HCT116 (cell line): ENCODE measurements around the gene VWC2. TPM values are rescaled to one million over a fixed set of nuclear protein-coding genes. Genes with fewer than 3 reads are reported as not detected.

Experiments
- ATAC-seq: fragments of 200-7000 bp; cut with Tn5 transposase; 2 replicates; pipeline ENCODE4 v1.9.1; 2020; ENCODE audit warnings: mild to moderate bottlenecking, moderate library complexity
- BruUV-seq: library from RNA; stranded (reverse); fragments of 400-500 nt; replicated peaks from 2 replicates; lab custom pipeline; 2021; lab: Mats Ljungman, UMichigan
- CTCF ChIA-PET: fragments of 300-600 bp; sonication (Branson Sonifier 250); formaldehyde crosslinking; loops from one replicate; lab custom pipeline; 2021; ENCODE audit warnings: antibody characterized with exemption; lab: Charles Lee
- POLR2A ChIA-PET: fragments of 300-600, 350-600 bp; sonication (Branson Sonifier 250); formaldehyde crosslinking; loops from one replicate; lab custom pipeline; 2021; ENCODE audit warnings: antibody characterized with exemption; lab: Charles Lee
- RAD21 ChIA-PET, 2 experiments: fragments of 300-600 bp; sonication (Branson Sonifier 250); formaldehyde crosslinking; loops; one replicate each; lab custom pipeline; 2023; ENCODE audit warnings: low total read pairs in 2 of 2; ENCODE audit not compliant: uncharacterized antibody in 2 of 2, unreplicated experiment in 2 of 2, low non-redundant PET in 1 of 2; lab: Charles Lee
- DNase-seq: peaks from one replicate; pipeline ENCODE4 v3.0.0-alpha.2; 2010; ENCODE audit warnings: low read depth, low spot score
- H2AFZ ChIP-seq: fragments of 200-600 bp; shearing (Covaris generic), sonication (generic); 2 replicates; pipeline ENCODE4 v1.6.1; 2017; ENCODE audit warnings: low read depth, mixed run types, mixed read lengths, antibody characterized with exemption, low read length; ENCODE audit not compliant: poor library complexity, severe bottlenecking
- H3K27ac ChIP-seq: 2 replicates; pipeline ENCODE4 v1.5.1; 2012; ENCODE audit warnings: low read depth, low read length
- H3K27me3 ChIP-seq: fragments of 200-600 bp; sonication (generic); 2 replicates; pipeline ENCODE4 v1.6.1; 2016; ENCODE audit warnings: mixed run types, low read length, mixed read lengths; ENCODE audit not compliant: insufficient read depth
- H3K36me3 ChIP-seq, 2 experiments: fragments of 200-500 bp in 1 of 2; fragments of 200-600 bp in 1 of 2; sonication (Bioruptor generic) in 1 of 2; sonication (generic) in 1 of 2; 2 replicates each; pipeline versions ENCODE4 v1.5.1 to v1.6.1; 2014 to 2016; ENCODE audit warnings: low read length in 2 of 2, inconsistent platforms in 1 of 2, mixed read lengths in 1 of 2, mixed run types in 1 of 2; ENCODE audit not compliant: insufficient read depth in 2 of 2, control insufficient read depth in 1 of 2
- H3K4me1 ChIP-seq, 2 experiments: fragments of 200-600 bp in 1 of 2; sonication (generic) in 1 of 2; 2 replicates each; pipeline versions ENCODE4 v1.5.1 to v1.6.1; 2012 to 2017; ENCODE audit warnings: low read length in 2 of 2, inconsistent platforms in 1 of 2, mild to moderate bottlenecking in 1 of 2, mixed read lengths in 1 of 2, mixed run types in 1 of 2, moderate library complexity in 1 of 2; ENCODE audit not compliant: insufficient read depth in 2 of 2, control insufficient read depth in 1 of 2
- H3K4me2 ChIP-seq: fragments of 200-600 bp; sonication (generic); 2 replicates; pipeline ENCODE4 v1.6.1; 2017; ENCODE audit warnings: mixed run types, low read length, mixed read lengths
- H3K4me3 ChIP-seq, 2 experiments: fragments of 200-600 bp in 1 of 2; sonication (generic) in 1 of 2; replicated peaks in 1 of 2; 2 replicates each; pipeline ENCODE4 v1.5.1; 2011 to 2016; ENCODE audit warnings: low read length in 2 of 2, control low read depth in 1 of 2, low read depth in 1 of 2, mild to moderate bottlenecking in 1 of 2, mixed read lengths in 1 of 2, mixed run types in 1 of 2
- H3K79me2 ChIP-seq: fragments of 200-600 bp; sonication (generic); 2 replicates; pipeline ENCODE4 v1.6.1; 2017; ENCODE audit warnings: mild to moderate bottlenecking, mixed run types, low read length, moderate library complexity, mixed read lengths; ENCODE audit not compliant: insufficient read depth
- H3K9ac ChIP-seq: fragments of 200-600 bp; sonication (generic); 2 replicates; pipeline ENCODE4 v1.6.1; 2016; ENCODE audit warnings: low read length, mixed read lengths
- H3K9me2 ChIP-seq: fragments of 200-600 bp; sonication (generic), shearing (Covaris generic); 2 replicates; pipeline ENCODE4 v1.6.1; 2017; ENCODE audit warnings: mixed run types, mild to moderate bottlenecking, moderate library complexity; ENCODE audit not compliant: insufficient read depth
- H3K9me3 ChIP-seq, 2 experiments: fragments of 200-500 bp in 1 of 2; fragments of 200-600 bp in 1 of 2; sonication (Bioruptor generic) in 1 of 2; sonication (generic) in 1 of 2; 2 replicates each; pipeline ENCODE4 v1.6.1; 2014 to 2017; ENCODE audit warnings: low read length in 2 of 2, mixed read lengths in 2 of 2, inconsistent platforms in 1 of 2, low read depth in 1 of 2, mild to moderate bottlenecking in 1 of 2, mixed run types in 1 of 2, moderate library complexity in 1 of 2; ENCODE audit not compliant: control insufficient read depth in 1 of 2, insufficient read depth in 1 of 2
- H4K20me1 ChIP-seq: fragments of 200-600 bp; sonication (generic), shearing (Covaris generic); 2 replicates; pipeline ENCODE4 v1.6.1; 2017; ENCODE audit warnings: mixed run types, mild to moderate bottlenecking, moderate library complexity; ENCODE audit not compliant: insufficient read depth
- CBX3 ChIP-seq: IDR thresholded peaks from 2 replicates; pipeline ENCODE4 v1.6.1; 2012; ENCODE audit warnings: low read depth
- EGR1 ChIP-seq: IDR thresholded peaks from 2 replicates; pipeline ENCODE4 v1.6.1; 2012; ENCODE audit warnings: low read depth
- ELF1 ChIP-seq: IDR thresholded peaks from 2 replicates; pipeline ENCODE4 v1.6.1; 2012; ENCODE audit warnings: low read depth, borderline replicate concordance
- EZH2 ChIP-seq: fragments of 200-600 bp; sonication (generic); IDR thresholded peaks from 2 replicates; pipeline ENCODE4 v1.6.1; 2017; ENCODE audit warnings: antibody characterized with exemption, mixed run types
- EZH2phosphoT487 ChIP-seq: fragments of 200-600 bp; IDR thresholded peaks from 2 replicates; pipeline ENCODE4 v1.6.1; 2018; ENCODE audit warnings: antibody characterized with exemption, borderline replicate concordance
- FOSL1 ChIP-seq: IDR thresholded peaks from 2 replicates; pipeline ENCODE4 v1.6.1; 2012; ENCODE audit warnings: low read depth
- JUND ChIP-seq: IDR thresholded peaks from 2 replicates; pipeline ENCODE4 v1.6.1; 2012
- POLR2A ChIP-seq: IDR thresholded peaks from 2 replicates; pipeline ENCODE4 v1.7.0; 2011; ENCODE audit warnings: borderline replicate concordance; ENCODE audit not compliant: insufficient read depth, insufficient read length; ENCODE audit errors: extremely low read depth
- RAD21 ChIP-seq: IDR thresholded peaks from 2 replicates; pipeline ENCODE4 v1.6.1; 2012; ENCODE audit warnings: low read depth, mild to moderate bottlenecking
- SRF ChIP-seq: IDR thresholded peaks from 2 replicates; pipeline ENCODE4 v1.6.1; 2012; ENCODE audit warnings: low read depth
- TCF7L2 ChIP-seq: IDR thresholded peaks from 2 replicates; pipeline ENCODE4 v1.7.0; 2011; ENCODE audit warnings: borderline replicate concordance, inconsistent platforms; ENCODE audit not compliant: insufficient read depth, insufficient read length; ENCODE audit errors: extremely low read depth
- YY1 ChIP-seq: IDR thresholded peaks from 2 replicates; pipeline ENCODE4 v1.6.1; 2011; ENCODE audit warnings: low read length, low read depth, moderate library complexity, mild to moderate bottlenecking; ENCODE audit not compliant: insufficient replicate concordance; ENCODE audit errors: extremely low read depth
- intact Hi-C: fragments of 100-400 bp; cut with micrococcal nuclease; formaldehyde crosslinking; loops from 2 replicates; pipeline ENCODE4 v1.10.0; 2022
- total RNA-seq: library from RNA; stranded (reverse); gene quantifications from one replicate; pipeline ENCODE4 v1.2.1, GENCODE V29; 2021; ENCODE audit not compliant: unreplicated experiment
- TF ChIP-seq, protein P1 (sequence below): IDR thresholded peaks from 2 replicates; pipeline ENCODE4 v1.6.1; 2011; ENCODE audit warnings: mild to moderate bottlenecking, low read length, moderate library complexity; ENCODE audit not compliant: insufficient replicate concordance; ENCODE audit errors: extremely low read depth
- TF ChIP-seq, protein P2 (sequence below): IDR thresholded peaks from 2 replicates; pipeline ENCODE4 v1.6.1; 2012
- TF ChIP-seq, protein P3 (sequence below): IDR thresholded peaks from 2 replicates; pipeline ENCODE4 v1.6.1; 2012
- TF ChIP-seq, protein P4 (sequence below), 3 experiments: fragments of 200-600 bp in 1 of 3; sonication (generic) in 1 of 3; IDR thresholded peaks in 2 of 3; conservative IDR thresholded peaks in 1 of 3; 2 replicates each; pipeline ENCODE4 v1.5.1; 2012 to 2017; ENCODE audit warnings: low read depth in 2 of 3, low read length in 2 of 3, antibody characterized with exemption in 1 of 3, borderline replicate concordance in 1 of 3, control low read depth in 1 of 3, mild to moderate bottlenecking in 1 of 3, mixed read lengths in 1 of 3, mixed run types in 1 of 3, moderate library complexity in 1 of 3; ENCODE audit not compliant: insufficient read depth in 1 of 3

The VWC2 gene
- total RNA-seq, 1 experiment from 2014 or later: not detected

DNA sequence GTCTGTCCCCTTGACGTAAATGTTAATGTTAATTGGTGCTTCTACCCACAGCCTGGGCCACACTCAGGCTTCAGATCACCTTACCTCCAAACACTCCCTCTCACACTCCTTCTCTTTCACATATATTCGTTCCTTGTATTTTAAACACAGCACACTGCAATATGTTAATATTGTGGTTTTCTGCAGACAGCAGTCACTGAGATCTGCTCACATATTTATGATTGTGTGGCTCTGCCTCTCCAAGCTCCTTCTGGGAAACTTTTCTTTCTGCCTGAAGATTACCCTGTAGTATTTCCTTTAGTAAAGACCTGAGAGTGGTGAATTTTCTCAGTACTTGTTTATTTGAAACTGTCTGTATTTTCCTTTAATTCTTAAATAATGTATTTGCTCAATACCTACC, 104.7 kb downstream of the VWC2 start (continued):
- TF ChIP-seq FOSL1 (no peak), EZH2 (no peak), EZH2phosphoT487 (no peak), POLR2A (no peak), SRF (no peak), EGR1 (no peak), YY1 (no peak), JUND (no peak)
- TF ChIP-seq, protein P1, sequence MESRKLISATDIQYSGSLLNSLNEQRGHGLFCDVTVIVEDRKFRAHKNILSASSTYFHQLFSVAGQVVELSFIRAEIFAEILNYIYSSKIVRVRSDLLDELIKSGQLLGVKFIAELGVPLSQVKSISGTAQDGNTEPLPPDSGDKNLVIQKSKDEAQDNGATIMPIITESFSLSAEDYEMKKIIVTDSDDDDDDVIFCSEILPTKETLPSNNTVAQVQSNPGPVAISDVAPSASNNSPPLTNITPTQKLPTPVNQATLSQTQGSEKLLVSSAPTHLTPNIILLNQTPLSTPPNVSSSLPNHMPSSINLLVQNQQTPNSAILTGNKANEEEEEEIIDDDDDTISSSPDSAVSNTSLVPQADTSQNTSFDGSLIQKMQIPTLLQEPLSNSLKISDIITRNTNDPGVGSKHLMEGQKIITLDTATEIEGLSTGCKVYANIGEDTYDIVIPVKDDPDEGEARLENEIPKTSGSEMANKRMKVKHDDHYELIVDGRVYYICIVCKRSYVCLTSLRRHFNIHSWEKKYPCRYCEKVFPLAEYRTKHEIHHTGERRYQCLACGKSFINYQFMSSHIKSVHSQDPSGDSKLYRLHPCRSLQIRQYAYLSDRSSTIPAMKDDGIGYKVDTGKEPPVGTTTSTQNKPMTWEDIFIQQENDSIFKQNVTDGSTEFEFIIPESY: no peak
- TF ChIP-seq, protein P2, sequence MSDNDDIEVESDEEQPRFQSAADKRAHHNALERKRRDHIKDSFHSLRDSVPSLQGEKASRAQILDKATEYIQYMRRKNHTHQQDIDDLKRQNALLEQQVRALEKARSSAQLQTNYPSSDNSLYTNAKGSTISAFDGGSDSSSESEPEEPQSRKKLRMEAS: no peak
- TF ChIP-seq, protein P3, sequence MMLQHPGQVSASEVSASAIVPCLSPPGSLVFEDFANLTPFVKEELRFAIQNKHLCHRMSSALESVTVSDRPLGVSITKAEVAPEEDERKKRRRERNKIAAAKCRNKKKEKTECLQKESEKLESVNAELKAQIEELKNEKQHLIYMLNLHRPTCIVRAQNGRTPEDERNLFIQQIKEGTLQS: no peak

DNA sequence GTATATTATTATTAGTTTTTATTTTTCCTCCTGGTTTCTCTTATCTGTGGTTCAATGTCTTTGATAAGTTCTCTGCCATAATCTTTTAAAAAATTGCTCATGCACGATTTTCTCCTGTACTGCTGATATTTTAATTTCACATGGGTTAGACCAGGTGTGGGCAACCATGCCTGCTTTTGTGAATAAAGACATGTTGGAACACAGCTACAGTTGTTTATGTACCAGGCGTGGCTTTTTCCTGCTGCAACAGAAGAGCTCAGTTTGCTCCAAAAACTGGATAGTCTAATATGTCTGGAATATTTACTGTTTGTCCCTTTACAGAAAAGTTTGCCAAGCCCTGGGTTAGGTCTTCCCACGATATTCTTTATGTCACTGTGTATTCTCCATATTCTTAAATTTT, 105.2 kb downstream of the VWC2 start:
- no peak overlapping the region for H2AFZ ChIP-seq
- H3K9ac ChIP-seq: no peak overlapping the region
- intact Hi-C loops: no loop called here
- H3K27me3 ChIP-seq: no peaks in the 10 kb centered on the region
- H3K27ac ChIP-seq: no peak overlapping the region
- RAD21 ChIA-PET: no interaction called here
- H3K4me3 ChIP-seq: no peak overlapping the region
- no peak for TF ChIP-seq ELF1
- TF ChIP-seq, protein P4, sequence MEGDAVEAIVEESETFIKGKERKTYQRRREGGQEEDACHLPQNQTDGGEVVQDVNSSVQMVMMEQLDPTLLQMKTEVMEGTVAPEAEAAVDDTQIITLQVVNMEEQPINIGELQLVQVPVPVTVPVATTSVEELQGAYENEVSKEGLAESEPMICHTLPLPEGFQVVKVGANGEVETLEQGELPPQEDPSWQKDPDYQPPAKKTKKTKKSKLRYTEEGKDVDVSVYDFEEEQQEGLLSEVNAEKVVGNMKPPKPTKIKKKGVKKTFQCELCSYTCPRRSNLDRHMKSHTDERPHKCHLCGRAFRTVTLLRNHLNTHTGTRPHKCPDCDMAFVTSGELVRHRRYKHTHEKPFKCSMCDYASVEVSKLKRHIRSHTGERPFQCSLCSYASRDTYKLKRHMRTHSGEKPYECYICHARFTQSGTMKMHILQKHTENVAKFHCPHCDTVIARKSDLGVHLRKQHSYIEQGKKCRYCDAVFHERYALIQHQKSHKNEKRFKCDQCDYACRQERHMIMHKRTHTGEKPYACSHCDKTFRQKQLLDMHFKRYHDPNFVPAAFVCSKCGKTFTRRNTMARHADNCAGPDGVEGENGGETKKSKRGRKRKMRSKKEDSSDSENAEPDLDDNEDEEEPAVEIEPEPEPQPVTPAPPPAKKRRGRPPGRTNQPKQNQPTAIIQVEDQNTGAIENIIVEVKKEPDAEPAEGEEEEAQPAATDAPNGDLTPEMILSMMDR (IDR thresholded peaks at IDR 0.05 in 2 of 3, conservative IDR thresholded peaks at IDR 0.05 in 1 of 3; ENCODE audit: borderline replicate concordance in 1 of 3, insufficient read depth in 1 of 3, low read depth in 2 of 3, low read length in 2 of 3): no peak
- TF ChIP-seq YY1: no peak
- TF ChIP-seq CBX3: no peak
- no peak for TF ChIP-seq RAD21
- no peak for TF ChIP-seq EZH2
- no peak for TF ChIP-seq TCF7L2
- no peak for TF ChIP-seq EZH2phosphoT487
- TF ChIP-seq, protein P2: no peak
- TF ChIP-seq SRF: no peak
- no peak overlapping the region for H3K4me2 ChIP-seq
- H4K20me1 ChIP-seq: no peaks in the 10 kb centered on the region
- no peaks in the 10 kb centered on the region for H3K9me2 ChIP-seq
- no peaks in the 10 kb centered on the region for H3K36me3 ChIP-seq
- H3K4me1 ChIP-seq: no peaks in the 10 kb centered on the region
- CTCF ChIA-PET: no interaction called here
- no peaks in the 10 kb centered on the region for H3K79me2 ChIP-seq
- DNase-seq: no peak
- no TSS peak for BruUV-seq
- peaks cover 0 to 4% of the 10 kb centered on the region in 2 experiments; a peak in 1 of 4 replicates for H3K9me3 ChIP-seq
- ATAC-seq: no peak
- POLR2A ChIA-PET: no interaction called here
